MM.1S (cell line): Measurements from ENCODE around the gene GPC5.
"Not testable (repeated sequence)": the region's sequence is repeated elsewhere in the genome, so short reads cannot be mapped to it uniquely, and the experiment has no call there.

ENCODE experiments used
- DNase-seq: peaks from one replicate; pipeline ENCODE4 v3.0.0-alpha.2; 2015
- H2AFZ ChIP-seq: fragments of 300-600 bp; sonication (generic); 2 replicates; pipeline ENCODE4 v1.6.0; 2016; ENCODE audit warnings: antibody characterized with exemption, low read length
- H3F3A ChIP-seq: fragments of 300-600 bp; sonication (generic); 2 replicates; pipeline ENCODE4 v1.6.1; 2016; ENCODE audit warnings: mild to moderate bottlenecking, antibody characterized with exemption, low read length, moderate library complexity, mixed read lengths; ENCODE audit not compliant: insufficient read depth
- H3K27ac ChIP-seq: fragments of 300-600 bp; sonication (generic); 2 replicates; pipeline ENCODE4 v1.5.1; 2016; ENCODE audit warnings: mild to moderate bottlenecking, low read length
- H3K27me3 ChIP-seq: fragments of 300-600 bp; sonication (generic); replicated peaks from 2 replicates; pipeline ENCODE4 v1.6.0; 2016; ENCODE audit warnings: low read length; ENCODE audit not compliant: insufficient read depth
- H3K36me3 ChIP-seq: fragments of 300-600 bp; sonication (generic); replicated peaks from 2 replicates; pipeline ENCODE4 v1.6.1; 2016; ENCODE audit warnings: mild to moderate bottlenecking, low read length, mixed read lengths; ENCODE audit not compliant: insufficient read depth
- H3K4me1 ChIP-seq: fragments of 300-600 bp; sonication (generic); 2 replicates; pipeline ENCODE4 v1.6.1; 2016; ENCODE audit warnings: low read length, mixed read lengths
- H3K4me2 ChIP-seq: fragments of 300-600 bp; sonication (generic); 2 replicates; pipeline ENCODE4 v1.6.0; 2016; ENCODE audit warnings: low read depth, low read length
- H3K4me3 ChIP-seq: fragments of 300-600 bp; sonication (generic); 2 replicates; pipeline ENCODE4 v1.5.1; 2016; ENCODE audit warnings: low read length, mixed read lengths
- H3K79me2 ChIP-seq: fragments of 300-600 bp; sonication (generic); 2 replicates; pipeline ENCODE4 v1.6.1; 2016; ENCODE audit warnings: mixed run types, low read length, mixed read lengths
- H3K9ac ChIP-seq: fragments of 300-600 bp; sonication (generic); 2 replicates; pipeline ENCODE4 v1.6.1; 2016; ENCODE audit warnings: low read length, mixed read lengths
- H3K9me2 ChIP-seq: fragments of 300-600 bp; sonication (generic); replicated peaks from 2 replicates; pipeline ENCODE4 v1.6.1; 2016; ENCODE audit warnings: mild to moderate bottlenecking, low read length, mixed read lengths; ENCODE audit not compliant: insufficient read depth
- H3K9me3 ChIP-seq: fragments of 300-600 bp; sonication (generic); replicated peaks from 2 replicates; pipeline ENCODE4 v1.6.1; 2016; ENCODE audit warnings: mild to moderate bottlenecking, low read length, mixed read lengths; ENCODE audit not compliant: insufficient read depth
- H4K20me1 ChIP-seq: fragments of 300-600 bp; sonication (generic); 2 replicates; pipeline ENCODE4 v1.6.1; 2016; ENCODE audit warnings: mild to moderate bottlenecking, low read length, moderate library complexity, mixed read lengths; ENCODE audit not compliant: insufficient read depth
- EZH2 ChIP-seq: fragments of 300-600 bp; sonication (generic); optimal IDR thresholded peaks from 2 replicates; pipeline ENCODE3; 2017; ENCODE audit warnings: low read depth, mild to moderate bottlenecking, antibody characterized with exemption, low read length, mixed read lengths
- EZH2phosphoT487 ChIP-seq: fragments of 300-600 bp; sonication (generic); IDR thresholded peaks from 2 replicates; pipeline ENCODE4 v1.6.1; 2018; ENCODE audit warnings: antibody characterized with exemption, low read length
- TF ChIP-seq, protein P1 (sequence below): fragments of 300-600 bp; sonication (generic); IDR thresholded peaks from 2 replicates; pipeline ENCODE4 v1.5.1; 2016; ENCODE audit warnings: antibody characterized with exemption, low read length, mixed read lengths

GPC5 gene

GRCh38 chr13:92535222-92536006 is 1137.0 kb downstream of the GPC5 start:
- Histone ChIP-seq H3K9ac (no peak overlapping the region), H3K4me1 (no peaks in the 10 kb centered on the region), H3K9me2 (no peaks in the 10 kb centered on the region), H4K20me1 (no peaks in the 10 kb centered on the region), H3K27ac (no peak overlapping the region), H2AFZ (no peak overlapping the region), H3K4me3 (no peak overlapping the region), H3K4me2 (no peak overlapping the region), H3K9me3 (no peaks in the 10 kb centered on the region), H3K27me3 (no peaks in the 10 kb centered on the region), H3K79me2 (no peaks in the 10 kb centered on the region), H3F3A (no peaks in the 10 kb centered on the region), H3K36me3 (no peaks in the 10 kb centered on the region)
- TF ChIP-seq EZH2 (no peak), EZH2phosphoT487 (no peak)
- TF ChIP-seq, protein P1, sequence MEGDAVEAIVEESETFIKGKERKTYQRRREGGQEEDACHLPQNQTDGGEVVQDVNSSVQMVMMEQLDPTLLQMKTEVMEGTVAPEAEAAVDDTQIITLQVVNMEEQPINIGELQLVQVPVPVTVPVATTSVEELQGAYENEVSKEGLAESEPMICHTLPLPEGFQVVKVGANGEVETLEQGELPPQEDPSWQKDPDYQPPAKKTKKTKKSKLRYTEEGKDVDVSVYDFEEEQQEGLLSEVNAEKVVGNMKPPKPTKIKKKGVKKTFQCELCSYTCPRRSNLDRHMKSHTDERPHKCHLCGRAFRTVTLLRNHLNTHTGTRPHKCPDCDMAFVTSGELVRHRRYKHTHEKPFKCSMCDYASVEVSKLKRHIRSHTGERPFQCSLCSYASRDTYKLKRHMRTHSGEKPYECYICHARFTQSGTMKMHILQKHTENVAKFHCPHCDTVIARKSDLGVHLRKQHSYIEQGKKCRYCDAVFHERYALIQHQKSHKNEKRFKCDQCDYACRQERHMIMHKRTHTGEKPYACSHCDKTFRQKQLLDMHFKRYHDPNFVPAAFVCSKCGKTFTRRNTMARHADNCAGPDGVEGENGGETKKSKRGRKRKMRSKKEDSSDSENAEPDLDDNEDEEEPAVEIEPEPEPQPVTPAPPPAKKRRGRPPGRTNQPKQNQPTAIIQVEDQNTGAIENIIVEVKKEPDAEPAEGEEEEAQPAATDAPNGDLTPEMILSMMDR: no peak
- no peak for DNase-seq

GRCh38 chr13:92537471-92537870 is 1139.0 kb downstream of the GPC5 start:
- Histone ChIP-seq H3K79me2 (no peaks in the 10 kb centered on the region), H3K9me2 (no peaks in the 10 kb centered on the region), H4K20me1 (no peaks in the 10 kb centered on the region), H3F3A (no peaks in the 10 kb centered on the region), H3K4me2 (no peak overlapping the region), H3K9me3 (no peaks in the 10 kb centered on the region), H3K9ac (no peak overlapping the region), H3K27ac (no peak overlapping the region), H3K4me1 (no peaks in the 10 kb centered on the region), H2AFZ (no peak overlapping the region), H3K27me3 (no peaks in the 10 kb centered on the region), H3K4me3 (no peak overlapping the region), H3K36me3 (no peaks in the 10 kb centered on the region)
- TF ChIP-seq EZH2: no peak
- TF ChIP-seq, protein P1: no peak
- TF ChIP-seq EZH2phosphoT487: no peak
- no peak for DNase-seq

GRCh38 chr13:92538164-92538563 is 1139.7 kb downstream of the GPC5 start:
- no peaks in the 10 kb centered on the region for H3K9me3 ChIP-seq
- H3K79me2 ChIP-seq: no peaks in the 10 kb centered on the region
- H3K9me2 ChIP-seq: no peaks in the 10 kb centered on the region
- H3K4me3 ChIP-seq: no peak overlapping the region
- no peak overlapping the region for H3K9ac ChIP-seq
- no peak overlapping the region for H3K4me2 ChIP-seq
- no peak overlapping the region for H3K27ac ChIP-seq
- no peaks in the 10 kb centered on the region for H3K4me1 ChIP-seq
- H4K20me1 ChIP-seq: no peaks in the 10 kb centered on the region
- no peaks in the 10 kb centered on the region for H3K27me3 ChIP-seq
- DNase-seq: no peak
- H2AFZ ChIP-seq: no peak overlapping the region
- H3F3A ChIP-seq: no peaks in the 10 kb centered on the region
- TF ChIP-seq, protein P1: no peak
- TF ChIP-seq EZH2 (no peak), EZH2phosphoT487 (no peak)
- no peaks in the 10 kb centered on the region for H3K36me3 ChIP-seq

GRCh38 chr13:92539148-92539547 is 1140.7 kb downstream of the GPC5 start:
- H3K27me3 ChIP-seq, H3F3A ChIP-seq, H2AFZ ChIP-seq, H3K4me1 ChIP-seq, H4K20me1 ChIP-seq, H3K9me2 ChIP-seq, H3K4me3 ChIP-seq, DNase-seq, H3K9me3 ChIP-seq, H3K79me2 ChIP-seq, H3K27ac ChIP-seq, H3K36me3 ChIP-seq, H3K4me2 ChIP-seq, H3K9ac ChIP-seq: not testable (repeated sequence)
